CD14-positive monocyte (primary cell): ENCODE results near the gene GUCY2D. TPM values are rescaled to one million over a fixed set of nuclear protein-coding genes. Genes with fewer than 3 reads are reported as not detected.
A peak's percentile ranks its signal among the peaks of the same experiment; 100 is the strongest.

Experiments
- DNase-seq, 3 donors: peaks; one replicate each; pipeline ENCODE4 v3.0.0-alpha.2; 2011 to 2022
- H2AFZ ChIP-seq: 2 replicates; pipeline ENCODE4 v1.6.0; 2012; ENCODE audit warnings: mild to moderate bottlenecking, low read depth, low read length, inconsistent platforms; ENCODE audit not compliant: insufficient read depth, poor library complexity, severe bottlenecking
- H3K27ac ChIP-seq, 2 donors: 1 replicate in 1 of 2; 2 replicates in 1 of 2; pipeline ENCODE4 v1.5.1; 2012 to 2013; ENCODE audit warnings: low read length in 2 of 2, control low read depth in 1 of 2, inconsistent platforms in 1 of 2, low read depth in 1 of 2, mild to moderate bottlenecking in 1 of 2
- H3K27me3 ChIP-seq, 2 donors: one replicate each; pipeline versions ENCODE4 v1.6.0 to v1.6.1; 2011 to 2013; ENCODE audit warnings: low read length in 2 of 2; ENCODE audit not compliant: control insufficient read depth in 2 of 2, insufficient read depth in 2 of 2
- H3K36me3 ChIP-seq, 2 donors: replicated peaks in 1 of 2; 1 replicate in 1 of 2; 2 replicates in 1 of 2; pipeline versions ENCODE4 v1.5.1 to v1.6.1; 2012 to 2013; ENCODE audit warnings: low read length in 2 of 2, control low read depth in 1 of 2, inconsistent platforms in 1 of 2, mild to moderate bottlenecking in 1 of 2; ENCODE audit not compliant: insufficient read depth in 2 of 2, control insufficient read depth in 1 of 2
- H3K4me1 ChIP-seq, 2 donors: 1 replicate in 1 of 2; 2 replicates in 1 of 2; pipeline versions ENCODE4 v1.5.1 to v1.6.1; 2012 to 2013; ENCODE audit warnings: low read length in 2 of 2, control low read depth in 1 of 2, inconsistent platforms in 1 of 2, mild to moderate bottlenecking in 1 of 2, moderate library complexity in 1 of 2; ENCODE audit not compliant: insufficient read depth in 2 of 2, control insufficient read depth in 1 of 2
- H3K4me2 ChIP-seq: replicated peaks from 2 replicates; pipeline ENCODE3; 2012; ENCODE audit warnings: low read length, moderate library complexity, mild to moderate bottlenecking; ENCODE audit not compliant: poor library complexity, severe bottlenecking; ENCODE audit errors: extremely low read depth
- H3K4me3 ChIP-seq, 3 experiments: fragments of 200-600 bp in 1 of 3; sonication (generic) in 1 of 3; replicated peaks in 1 of 3; 1 replicate in 2 of 3; 2 replicates in 1 of 3; pipeline ENCODE4 v1.5.1; 2011 to 2013; ENCODE audit warnings: low read length in 3 of 3, mild to moderate bottlenecking in 3 of 3, control low read depth in 2 of 3, low read depth in 2 of 3, inconsistent platforms in 1 of 3, moderate library complexity in 1 of 3
- H3K79me2 ChIP-seq: 2 replicates; pipeline ENCODE4 v1.6.0; 2012; ENCODE audit warnings: mild to moderate bottlenecking, control low read depth, inconsistent platforms, low read length, moderate library complexity; ENCODE audit not compliant: insufficient read depth
- H3K9ac ChIP-seq: 2 replicates; pipeline ENCODE4 v1.6.0; 2017; ENCODE audit warnings: low read length, mild to moderate bottlenecking; ENCODE audit not compliant: insufficient read depth, poor library complexity, severe bottlenecking
- H3K9me3 ChIP-seq, 2 donors: replicated peaks in 1 of 2; 1 replicate in 1 of 2; 2 replicates in 1 of 2; pipeline versions ENCODE4 v1.5.1 to v1.6.1; 2012 to 2013; ENCODE audit warnings: low read length in 2 of 2, control low read depth in 1 of 2; ENCODE audit not compliant: control insufficient read depth in 1 of 2, insufficient read depth in 1 of 2
- H4K20me1 ChIP-seq: 2 replicates; pipeline ENCODE4 v1.6.0; 2012; ENCODE audit warnings: mild to moderate bottlenecking, low read length, control low read depth, moderate library complexity; ENCODE audit not compliant: insufficient read depth
- H3K27ac Mint-ChIP-seq, 7 donors: one replicate each; pipeline ENCODE4 v1.8.0; 2020; ENCODE audit warnings: mild to moderate bottlenecking in 7 of 7, mixed read lengths in 7 of 7, moderate library complexity in 6 of 7, inconsistent platforms in 2 of 7
- H3K27me3 Mint-ChIP-seq, 3 donors: one replicate each; pipeline ENCODE4 v1.8.0; 2021 to 2022; ENCODE audit warnings: low read depth in 3 of 3, mild to moderate bottlenecking in 3 of 3, mixed read lengths in 3 of 3, moderate library complexity in 3 of 3, inconsistent platforms in 1 of 3
- H3K36me3 Mint-ChIP-seq, 2 donors: one replicate each; pipeline ENCODE4 v1.8.0; 2020; ENCODE audit warnings: mixed read lengths in 2 of 2, inconsistent platforms in 1 of 2, mild to moderate bottlenecking in 1 of 2
- H3K4me1 Mint-ChIP-seq: one replicate; pipeline ENCODE4 v1.8.0; 2020; ENCODE audit warnings: mild to moderate bottlenecking, mixed read lengths
- H3K4me3 Mint-ChIP-seq, 2 donors: one replicate each; pipeline ENCODE4 v1.8.0; 2020; ENCODE audit warnings: mild to moderate bottlenecking in 2 of 2, mixed read lengths in 2 of 2, moderate library complexity in 1 of 2
- H3K9me3 Mint-ChIP-seq, 7 donors: one replicate each; pipeline ENCODE4 v1.8.0; 2020 to 2022; ENCODE audit warnings: mixed read lengths in 7 of 7, mild to moderate bottlenecking in 6 of 7, moderate library complexity in 6 of 7, inconsistent platforms in 2 of 7
- CTCF ChIP-seq: fragments of 200-600 bp; IDR thresholded peaks from one replicate; pipeline ENCODE4 v1.8.0; 2022; ENCODE audit warnings: antibody characterized with exemption, mild to moderate bottlenecking
- WGBS: methylation state at CpG from one replicate; pipeline ENCODE4 v1.1.5; 2013; ENCODE audit warnings: missing lambda C conversion rate; ENCODE audit not compliant: insufficient coverage; 5-methylcytosine and 5-hydroxymethylcytosine counted together
- intact Hi-C, 2 donors: fragments of 100-400 bp; cut with micrococcal nuclease; formaldehyde crosslinking; loops; one replicate each; pipeline versions ENCODE4 v1.15.0 to v1.15.1; 2023
- polyA plus RNA-seq, 3 donors: library from polyadenylated mRNA; depleted of rRNA in 1 of 3; unstranded in 2 of 3; stranded (reverse) in 1 of 3; fragments of 300-500 nt in 2 of 3; fragments of >200 nt in 1 of 3; fragmentation: Illumina TruSeq in 2 of 3; gene quantifications; 1 replicate in 2 of 3; 2 replicates in 1 of 3; pipeline ENCODE4 v1.2.3, GENCODE V29; 2012 to 2021

Gene GUCY2D
- polyA plus RNA-seq, 3 donors: 0.04 to 0.46 TPM; not detected in 1

GRCh38 chr17:8005967-8006730 lies 3.7 kb downstream of the GUCY2D start:
- Histone ChIP-seq H2AFZ (no peak overlapping the region), H4K20me1 (no peaks in the 10 kb centered on the region), H3K4me3 (no peak overlapping the region), H3K27me3 (peaks cover 0 to 12% of the 10 kb centered on the region in 2 donors), H3K9me3 (no peaks in the 10 kb centered on the region), H3K27ac (no peak overlapping the region), H3K4me1 (peaks cover 12 to 18% of the 10 kb centered on the region in 2 donors), H3K36me3 (no peaks in the 10 kb centered on the region), H3K9ac (no peak overlapping the region), H3K79me2 (no peaks in the 10 kb centered on the region), H3K4me2 (no peak overlapping the region)
- peak in 1 of 3 donors; percentile 49 for DNase-seq
- intact Hi-C loops: no loop called here
- peaks cover 18 to 26% (median 25%) of the 10 kb centered on the region in 3 donors for H3K27me3 Mint-ChIP-seq
- peak overlapping the region in 1 of 2 donors; percentile 30 for H3K4me3 Mint-ChIP-seq
- no peak for TF ChIP-seq CTCF
- WGBS: over 99% methylated on average over 30 of the region's 30 CpGs
- peaks cover 24% of the 10 kb centered on the region for H3K4me1 Mint-ChIP-seq
- no peaks in the 10 kb centered on the region for H3K36me3 Mint-ChIP-seq
- peaks cover 2 to 10% (median 5%) of the 10 kb centered on the region in 7 donors for H3K9me3 Mint-ChIP-seq
- no peak overlapping the region for H3K27ac Mint-ChIP-seq

- Histone ChIP-seq H4K20me1 (no peaks in the 10 kb centered on the region), H3K4me1 (peaks cover 8 to 12% of the 10 kb centered on the region in 2 donors), H3K4me3 (no peak overlapping the region), H3K9ac (no peak overlapping the region), H3K27ac (no peak overlapping the region), H3K4me2 (no peak overlapping the region), H3K9me3 (no peaks in the 10 kb centered on the region), H3K27me3 (peaks cover 0 to 12% of the 10 kb centered on the region in 2 donors), H2AFZ (no peak overlapping the region), H3K79me2 (no peaks in the 10 kb centered on the region), H3K36me3 (no peaks in the 10 kb centered on the region)
- DNase-seq: no peak
- 77% methylated on average over 6 of the region's 14 CpGs for WGBS
- Mint-ChIP-seq H3K27ac (peak overlapping the region in 2 of 7 donors; percentile 7 to 58), H3K9me3 (peaks cover 2 to 10% (median 5%) of the 10 kb centered on the region in 7 donors), H3K27me3 (peaks cover 22 to 24% (median 24%) of the 10 kb centered on the region in 3 donors), H3K4me3 (peak overlapping the region in 1 of 2 donors; percentile 30), H3K4me1 (peaks cover 18% of the 10 kb centered on the region), H3K36me3 (no peaks in the 10 kb centered on the region)
- TF ChIP-seq CTCF: no peak
- intact Hi-C loops: no loop called here
Measured at GRCh38 chr17:8006836-8007680, 4.6 kb downstream of the GUCY2D start.
